ENCODE data around the gene LIFR. TPM values are rescaled to one million over a fixed set of nuclear protein-coding genes. Genes with fewer than 3 reads are reported as not detected.
A peak's percentile ranks its signal among the peaks of the same experiment; 100 is the strongest.

The LIFR gene
- total RNA-seq, 1 experiment from 2014 or later: 91.3 TPM

- H3K4me3 ChIP-seq (ENCODE audit: low read depth in 2 of 2, low read length in 2 of 2): no peak overlapping the region
- H3K27me3 ChIP-seq (ENCODE audit: control insufficient read depth, insufficient read depth, low read length): no peaks in the 10 kb centered on the region
- H3K9me3 ChIP-seq (ENCODE audit: control insufficient read depth, insufficient read depth, low read depth, low read length): no peaks in the 10 kb centered on the region; the same call in 1 of the 2 replicates
- TF ChIP-seq TCF7L2 (IDR thresholded peaks at IDR 0.05; ENCODE audit: low read depth, low read length) (no peak), CTCF (IDR thresholded peaks at IDR 0.05) (no peak), POLR2AphosphoS5 (IDR thresholded peaks at IDR 0.05; ENCODE audit: low read depth, low read length) (no peak), SIN3A (IDR thresholded peaks at IDR 0.05; ENCODE audit: borderline replicate concordance, insufficient read depth, low read depth, low read length) (no peak)
- TF ChIP-seq, protein P1, sequence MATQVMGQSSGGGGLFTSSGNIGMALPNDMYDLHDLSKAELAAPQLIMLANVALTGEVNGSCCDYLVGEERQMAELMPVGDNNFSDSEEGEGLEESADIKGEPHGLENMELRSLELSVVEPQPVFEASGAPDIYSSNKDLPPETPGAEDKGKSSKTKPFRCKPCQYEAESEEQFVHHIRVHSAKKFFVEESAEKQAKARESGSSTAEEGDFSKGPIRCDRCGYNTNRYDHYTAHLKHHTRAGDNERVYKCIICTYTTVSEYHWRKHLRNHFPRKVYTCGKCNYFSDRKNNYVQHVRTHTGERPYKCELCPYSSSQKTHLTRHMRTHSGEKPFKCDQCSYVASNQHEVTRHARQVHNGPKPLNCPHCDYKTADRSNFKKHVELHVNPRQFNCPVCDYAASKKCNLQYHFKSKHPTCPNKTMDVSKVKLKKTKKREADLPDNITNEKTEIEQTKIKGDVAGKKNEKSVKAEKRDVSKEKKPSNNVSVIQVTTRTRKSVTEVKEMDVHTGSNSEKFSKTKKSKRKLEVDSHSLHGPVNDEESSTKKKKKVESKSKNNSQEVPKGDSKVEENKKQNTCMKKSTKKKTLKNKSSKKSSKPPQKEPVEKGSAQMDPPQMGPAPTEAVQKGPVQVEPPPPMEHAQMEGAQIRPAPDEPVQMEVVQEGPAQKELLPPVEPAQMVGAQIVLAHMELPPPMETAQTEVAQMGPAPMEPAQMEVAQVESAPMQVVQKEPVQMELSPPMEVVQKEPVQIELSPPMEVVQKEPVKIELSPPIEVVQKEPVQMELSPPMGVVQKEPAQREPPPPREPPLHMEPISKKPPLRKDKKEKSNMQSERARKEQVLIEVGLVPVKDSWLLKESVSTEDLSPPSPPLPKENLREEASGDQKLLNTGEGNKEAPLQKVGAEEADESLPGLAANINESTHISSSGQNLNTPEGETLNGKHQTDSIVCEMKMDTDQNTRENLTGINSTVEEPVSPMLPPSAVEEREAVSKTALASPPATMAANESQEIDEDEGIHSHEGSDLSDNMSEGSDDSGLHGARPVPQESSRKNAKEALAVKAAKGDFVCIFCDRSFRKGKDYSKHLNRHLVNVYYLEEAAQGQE (IDR thresholded peaks at IDR 0.05; ENCODE audit: insufficient read depth in 1 of 2, low read depth in 2 of 2, low read length in 1 of 2): no peak
- H3K4me1 ChIP-seq (ENCODE audit: control insufficient read depth, insufficient read depth, low read length): peaks cover 73% of the 10 kb centered on the region
- ChIA-PET CTCF (no interaction called here), POLR2A (interaction anchor here (0.6 kb wide), 1 partner anchor 36 kb away, joined by 4 read pairs; no protein-coding TSS in a partner anchor)
- H3K36me3 ChIP-seq (ENCODE audit: control insufficient read depth, insufficient read depth, low read length): no peaks in the 10 kb centered on the region; the same call in 1 of the 2 replicates
- intact Hi-C loops (cut with micrococcal nuclease; ENCODE audit: unreplicated experiment) (no loop called here), in situ Hi-C loops (cut with HindIII; ENCODE audit: low pct_unique_long_range_greater_than_20kb, low sequenced_read_pairs) (no loop called here)
- DNase-seq (ENCODE audit: low read depth, low spot score) (no peak), ATAC-seq (no peak)
- BruUV-seq (replicated peaks): no TSS peak
- H3K27ac ChIP-seq (ENCODE audit: low read length): no peak overlapping the region
These were observed 19.5 kb downstream of the LIFR start for GRCh38 chr5:38536968-38537367.

- H3K4me1 ChIP-seq (ENCODE audit: control insufficient read depth, insufficient read depth, low read length): peaks cover 64% of the 10 kb centered on the region
- peak overlapping the region; percentile 50; the same call in 1 of the 2 replicates for H3K27ac ChIP-seq (ENCODE audit: low read length)
- H3K36me3 ChIP-seq (ENCODE audit: control insufficient read depth, insufficient read depth, low read length): no peaks in the 10 kb centered on the region; the same call in 1 of the 2 replicates
- DNase-seq (ENCODE audit: low read depth, low spot score): no peak
- no peaks in the 10 kb centered on the region for H3K27me3 ChIP-seq (ENCODE audit: control insufficient read depth, insufficient read depth, low read length)
- BruUV-seq (replicated peaks): no TSS peak
- in situ Hi-C loops (cut with HindIII; ENCODE audit: low pct_unique_long_range_greater_than_20kb, low sequenced_read_pairs): no loop called here
- intact Hi-C loops (cut with micrococcal nuclease; ENCODE audit: unreplicated experiment): no loop called here
- no peak overlapping the region for H3K4me3 ChIP-seq (ENCODE audit: low read depth in 2 of 2, low read length in 2 of 2)
- CTCF ChIA-PET: no interaction called here
- no peak for TF ChIP-seq SIN3A (IDR thresholded peaks at IDR 0.05; ENCODE audit: borderline replicate concordance, insufficient read depth, low read depth, low read length)
- TF ChIP-seq POLR2AphosphoS5 (IDR thresholded peaks at IDR 0.05; ENCODE audit: low read depth, low read length): no peak
- TF ChIP-seq, protein P1 (IDR thresholded peaks at IDR 0.05; ENCODE audit: insufficient read depth in 1 of 2, low read depth in 2 of 2, low read length in 1 of 2): no peak
- TF ChIP-seq CTCF (IDR thresholded peaks at IDR 0.05): no peak
- TF ChIP-seq TCF7L2 (IDR thresholded peaks at IDR 0.05; ENCODE audit: low read depth, low read length): no peak
- peaks cover 4% of the 10 kb centered on the region; the same call in 1 of the 2 replicates for H3K9me3 ChIP-seq (ENCODE audit: control insufficient read depth, insufficient read depth, low read depth, low read length)
- no peak for ATAC-seq
- POLR2A ChIA-PET: interaction anchor here (0.7 kb wide), 1 partner anchor 20 kb away, joined by 4 read pairs; no protein-coding TSS in a partner anchor
These were observed 20.6 kb downstream of the LIFR start for GRCh38 chr5:38535845-38536244.
